ENCODE results near the gene GABRB2.

Gene GABRB2

DNA sequence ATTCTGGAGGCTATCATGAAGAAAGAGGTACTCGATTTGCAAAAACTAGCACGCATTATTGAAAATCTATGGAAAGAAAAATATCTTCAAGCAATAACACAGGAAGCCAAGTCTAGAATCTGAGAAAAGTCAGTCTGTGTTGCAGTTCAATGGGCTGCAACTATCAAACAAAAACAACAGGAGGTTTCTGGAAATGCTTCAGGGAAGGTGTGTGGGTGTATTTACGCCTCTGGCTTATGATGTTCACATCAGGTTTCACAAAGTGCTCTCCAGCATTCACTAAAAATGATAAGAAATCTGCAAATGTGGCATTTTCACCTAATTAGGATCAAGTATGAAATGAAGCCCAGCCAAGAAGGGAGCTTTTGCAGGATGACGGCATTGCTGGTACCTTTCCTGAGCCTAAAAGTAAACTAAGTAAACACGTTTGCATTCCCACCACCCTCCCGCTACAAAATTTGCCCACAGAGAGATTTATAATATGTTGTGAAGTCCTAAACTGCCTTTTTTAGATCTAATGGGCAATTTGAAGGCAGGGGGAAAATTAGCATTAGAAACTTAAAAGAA lies 146.4 kb downstream of the GABRB2 start:
- Histone ChIP-seq H3K27me3 (ENCODE audit: insufficient read depth, poor library complexity, severe bottlenecking) (no peaks in the 10 kb centered on the region), H3K27ac (replicated peaks) (no peak overlapping the region), H3K4me3 (replicated peaks; ENCODE audit: insufficient read depth, low read length) (no peak overlapping the region)
- DNase-seq (ENCODE audit: low read depth in 1 of 2, low spot score in 1 of 2): no peak
- no peak for TF ChIP-seq CTCF (IDR thresholded peaks at IDR 0.05; ENCODE audit: insufficient read depth, low read length)
- no peak for TF ChIP-seq SPI1 (IDR thresholded peaks at IDR 0.05; ENCODE audit: borderline replicate concordance, low read depth)
- TF ChIP-seq POLR2AphosphoS5 (IDR thresholded peaks at IDR 0.05; ENCODE audit: low read depth): no peak
- no peak for TF ChIP-seq REST (IDR thresholded peaks at IDR 0.05; ENCODE audit: insufficient replicate concordance, low read depth)
- no peak for TF ChIP-seq GABPA (IDR thresholded peaks at IDR 0.05; ENCODE audit: low read depth)

- TF ChIP-seq REST (IDR thresholded peaks at IDR 0.05; ENCODE audit: insufficient replicate concordance, low read depth): no peak
- no peak for TF ChIP-seq POLR2AphosphoS5 (IDR thresholded peaks at IDR 0.05; ENCODE audit: low read depth)
- TF ChIP-seq SPI1 (IDR thresholded peaks at IDR 0.05; ENCODE audit: borderline replicate concordance, low read depth): no peak
- TF ChIP-seq CTCF (IDR thresholded peaks at IDR 0.05; ENCODE audit: insufficient read depth, low read length): no peak
- TF ChIP-seq GABPA (IDR thresholded peaks at IDR 0.05; ENCODE audit: low read depth): no peak
These were observed 149.1 kb downstream of the GABRB2 start for GRCh38 chr5:161397448-161397847.

GRCh38 chr5:161396171-161396570 lies 150.4 kb downstream of the GABRB2 start:
- TF ChIP-seq POLR2AphosphoS5 (IDR thresholded peaks at IDR 0.05; ENCODE audit: low read depth) (no peak), SPI1 (IDR thresholded peaks at IDR 0.05; ENCODE audit: borderline replicate concordance, low read depth) (no peak), REST (IDR thresholded peaks at IDR 0.05; ENCODE audit: insufficient replicate concordance, low read depth) (no peak)
- H3K4me3 ChIP-seq (replicated peaks; ENCODE audit: insufficient read depth, low read length): no peak overlapping the region
- DNase-seq (ENCODE audit: low read depth in 1 of 2, low spot score in 1 of 2): no peak
- H3K27me3 ChIP-seq (ENCODE audit: insufficient read depth, poor library complexity, severe bottlenecking): no peaks in the 10 kb centered on the region
- H3K27ac ChIP-seq (replicated peaks): no peak overlapping the region

More at GRCh38 chr5:161397448-161397847, 149.1 kb downstream of the GABRB2 start:
- no peaks in the 10 kb centered on the region for H3K27me3 ChIP-seq (ENCODE audit: insufficient read depth, poor library complexity, severe bottlenecking)
- no peak overlapping the region for H3K27ac ChIP-seq (replicated peaks)
- no peak for DNase-seq (ENCODE audit: low read depth in 1 of 2, low spot score in 1 of 2)
- H3K4me3 ChIP-seq (replicated peaks; ENCODE audit: insufficient read depth, low read length): no peak overlapping the region
